Epithelial cell of esophagus (primary cell): ENCODE results near the gene COL4A2.
A peak's percentile ranks its signal among the peaks of the same experiment; 100 is the strongest.

Experiments
- DNase-seq: peaks from one replicate; pipeline ENCODE4 v3.0.0; 2010; ENCODE audit warnings: low read depth
- H3K4me3 ChIP-seq: 2 replicates; pipeline ENCODE4 v1.5.1; 2011; ENCODE audit warnings: mild to moderate bottlenecking, low read length, control low read depth
- CTCF ChIP-seq: IDR thresholded peaks from 2 replicates; pipeline ENCODE4 v1.5.1; 2011; ENCODE audit warnings: low read depth, mild to moderate bottlenecking, low read length, control low read depth, inconsistent platforms; ENCODE audit not compliant: insufficient read depth; ENCODE audit errors: missing control alignments

The COL4A2 gene

GRCh38 chr13:110499621-110500281 is 192.7 kb downstream of the COL4A2 start:
- DNase-seq: peak; percentile 67
- TF ChIP-seq CTCF: no peak

DNA sequence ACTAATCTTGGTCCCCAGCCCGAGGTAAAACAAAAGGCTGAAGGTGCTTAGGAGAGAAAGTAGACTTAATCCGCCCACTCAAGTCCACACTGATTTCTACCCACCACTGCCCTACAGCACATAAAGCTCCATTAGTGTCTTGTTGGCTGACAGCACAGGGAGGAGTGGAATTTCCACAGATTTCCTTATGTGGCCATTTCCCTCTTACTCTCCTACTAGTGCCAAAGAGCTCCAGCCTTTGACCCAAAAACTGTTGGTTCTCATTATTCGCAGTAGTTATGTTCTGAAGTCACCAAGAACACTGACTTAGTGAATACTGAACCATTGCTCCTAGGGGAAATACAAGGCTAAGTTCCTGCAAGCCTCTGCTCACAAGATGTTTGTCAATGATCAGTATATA is 193.3 kb downstream of the COL4A2 start:
- H3K4me3 ChIP-seq: no peak overlapping the region
- no peak for TF ChIP-seq CTCF
- DNase-seq: no peak

More at GRCh38 chr13:110499621-110500281, 192.7 kb downstream of the COL4A2 start:
- H3K4me3 ChIP-seq: no peak overlapping the region

- no peak for TF ChIP-seq CTCF
- no peak for DNase-seq
- no peak overlapping the region for H3K4me3 ChIP-seq
Measured at GRCh38 chr13:110501188-110501587, 194.1 kb downstream of the COL4A2 start.

DNA sequence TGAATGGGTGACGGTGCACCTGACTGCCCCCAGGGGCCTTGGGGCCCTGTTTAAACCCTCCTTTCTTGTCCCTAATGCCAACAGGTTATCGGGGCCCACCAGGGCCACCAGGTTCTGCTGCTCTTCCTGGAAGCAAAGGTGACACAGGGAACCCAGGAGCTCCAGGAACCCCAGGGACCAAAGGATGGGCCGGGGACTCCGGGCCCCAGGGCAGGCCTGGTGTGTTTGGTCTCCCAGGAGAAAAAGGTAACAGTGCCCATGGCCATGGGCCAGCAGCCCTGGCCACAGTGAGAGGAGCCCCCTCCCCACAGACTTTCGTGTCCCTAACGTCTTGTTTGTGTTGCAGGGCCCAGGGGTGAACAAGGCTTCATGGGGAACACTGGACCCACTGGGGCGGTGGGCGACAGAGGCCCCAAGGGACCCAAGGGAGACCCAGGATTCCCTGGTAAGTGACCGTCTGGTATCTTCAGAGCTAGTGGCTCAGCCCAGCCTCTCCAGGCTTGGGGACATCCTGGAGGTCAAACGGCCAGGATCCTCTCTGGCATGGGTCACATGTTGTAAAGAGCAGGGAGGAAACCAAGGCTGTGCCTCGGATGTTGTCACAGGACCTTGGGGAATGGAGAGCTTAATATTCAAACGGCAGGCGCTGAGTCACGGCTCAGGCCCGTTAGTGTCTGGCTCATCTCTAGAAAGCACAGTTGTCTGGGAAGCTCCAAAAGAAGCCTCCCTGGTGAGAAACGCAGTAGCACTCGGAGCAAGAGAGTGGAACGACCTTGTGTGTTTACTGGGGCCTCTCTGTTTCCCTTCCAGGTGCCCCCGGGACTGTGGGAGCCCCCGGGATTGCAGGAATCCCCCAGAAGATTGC is 196.2 kb downstream of the COL4A2 start:
- H3K4me3 ChIP-seq: no peak overlapping the region
- TF ChIP-seq CTCF: no peak

DNA sequence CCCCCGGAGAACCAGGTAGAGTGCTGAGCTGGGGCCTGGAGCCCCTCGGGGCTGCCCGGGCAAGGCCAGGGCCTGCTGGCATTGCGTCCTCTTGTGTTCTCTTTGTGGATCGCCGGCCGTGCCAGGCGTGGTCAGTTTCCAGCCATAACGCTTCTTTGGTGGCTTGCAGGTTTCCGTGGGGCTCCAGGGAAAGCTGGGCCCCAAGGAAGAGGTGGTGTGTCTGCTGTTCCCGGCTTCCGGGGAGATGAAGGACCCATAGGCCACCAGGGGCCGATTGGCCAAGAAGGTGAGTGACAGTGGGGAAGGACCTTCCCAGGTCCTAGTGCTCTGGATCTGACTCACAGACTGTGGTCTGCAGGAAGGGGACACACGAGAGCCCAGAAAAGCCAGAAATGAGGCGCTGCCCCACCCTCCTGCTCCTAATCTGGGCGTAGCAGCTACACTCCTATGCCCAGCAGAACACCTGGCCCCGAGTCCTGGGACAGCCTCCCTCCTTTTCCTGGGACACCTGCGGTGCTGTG is 197.0 kb downstream of the COL4A2 start:
- DNase-seq: no peak
- no peak overlapping the region for H3K4me3 ChIP-seq
- no peak for TF ChIP-seq CTCF

More for the DNA sequence above, 196.2 kb downstream of the COL4A2 start:
- no peak for DNase-seq

DNA sequence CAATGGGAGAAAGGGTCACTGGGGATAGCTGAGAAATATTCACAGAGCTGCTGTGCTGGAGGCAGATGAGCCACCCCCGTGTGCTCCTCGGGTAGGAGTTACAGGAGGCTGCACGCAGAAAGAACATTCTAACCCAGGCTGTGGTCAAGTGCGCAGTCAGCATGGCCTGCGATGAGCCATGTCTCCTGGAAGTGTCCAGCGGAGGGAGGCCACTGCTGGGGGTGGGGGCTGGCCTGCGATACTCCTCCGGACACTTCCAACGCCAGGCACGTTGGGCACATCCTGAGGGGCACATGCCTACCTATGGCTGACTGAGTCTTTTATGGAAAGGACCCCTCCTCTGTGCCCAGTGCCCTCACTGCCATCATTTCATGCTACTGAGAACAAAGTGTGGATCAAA is 198.5 kb downstream of the COL4A2 start:
- TF ChIP-seq CTCF: no peak
- H3K4me3 ChIP-seq: no peak overlapping the region
- no peak for DNase-seq
